Sigmoid colon (tissue), 4 donors: Measurements from ENCODE around the gene SLF2.

ENCODE experiments used
- POLR2A ChIP-seq, 2 donors: fragments of 450-650 bp; IDR thresholded peaks; one replicate each; pipeline ENCODE4 v1.6.1; 2016; ENCODE audit warnings: antibody characterized with exemption in 2 of 2, mild to moderate bottlenecking in 2 of 2, moderate library complexity in 2 of 2
- POLR2AphosphoS5 ChIP-seq, 4 donors: sonication (generic); formaldehyde crosslinking; IDR thresholded peaks; one replicate each; pipeline ENCODE4 v1.6.1; 2017; ENCODE audit warnings: antibody characterized with exemption in 4 of 4
- TF ChIP-seq, protein P1 (sequence below), 4 experiments: fragments of 450-650 bp in 3 of 4; fragments of 200-600 bp in 1 of 4; IDR thresholded peaks; one replicate each; pipeline ENCODE4 v1.5.1; 2016 to 2019; ENCODE audit warnings: antibody characterized with exemption in 4 of 4, mild to moderate bottlenecking in 3 of 4, moderate library complexity in 2 of 4

DNA sequence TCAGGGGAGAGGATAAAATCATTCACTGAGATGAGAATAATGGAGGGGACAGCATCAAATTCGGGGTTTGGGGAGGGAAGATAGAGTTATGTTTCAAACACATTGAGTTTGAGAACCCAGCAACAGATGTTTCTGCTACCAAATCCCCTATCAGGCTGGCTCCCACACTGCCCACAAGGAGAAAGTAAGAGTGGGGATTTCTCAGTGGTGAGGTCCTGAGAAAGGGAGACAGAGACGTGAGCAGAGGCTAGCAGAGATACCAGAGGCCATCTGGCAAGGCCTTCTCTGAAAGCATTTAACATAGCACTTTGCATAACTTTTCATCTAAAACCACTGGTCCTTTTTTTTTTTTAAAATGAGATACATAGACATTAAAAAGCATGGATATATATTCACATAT lies 7.8 kb upstream of the SLF2 start:
- TF ChIP-seq POLR2A (IDR thresholded peaks at IDR 0.05) (no peak), POLR2AphosphoS5 (IDR thresholded peaks at IDR 0.05) (no peak)
- TF ChIP-seq, protein P1, sequence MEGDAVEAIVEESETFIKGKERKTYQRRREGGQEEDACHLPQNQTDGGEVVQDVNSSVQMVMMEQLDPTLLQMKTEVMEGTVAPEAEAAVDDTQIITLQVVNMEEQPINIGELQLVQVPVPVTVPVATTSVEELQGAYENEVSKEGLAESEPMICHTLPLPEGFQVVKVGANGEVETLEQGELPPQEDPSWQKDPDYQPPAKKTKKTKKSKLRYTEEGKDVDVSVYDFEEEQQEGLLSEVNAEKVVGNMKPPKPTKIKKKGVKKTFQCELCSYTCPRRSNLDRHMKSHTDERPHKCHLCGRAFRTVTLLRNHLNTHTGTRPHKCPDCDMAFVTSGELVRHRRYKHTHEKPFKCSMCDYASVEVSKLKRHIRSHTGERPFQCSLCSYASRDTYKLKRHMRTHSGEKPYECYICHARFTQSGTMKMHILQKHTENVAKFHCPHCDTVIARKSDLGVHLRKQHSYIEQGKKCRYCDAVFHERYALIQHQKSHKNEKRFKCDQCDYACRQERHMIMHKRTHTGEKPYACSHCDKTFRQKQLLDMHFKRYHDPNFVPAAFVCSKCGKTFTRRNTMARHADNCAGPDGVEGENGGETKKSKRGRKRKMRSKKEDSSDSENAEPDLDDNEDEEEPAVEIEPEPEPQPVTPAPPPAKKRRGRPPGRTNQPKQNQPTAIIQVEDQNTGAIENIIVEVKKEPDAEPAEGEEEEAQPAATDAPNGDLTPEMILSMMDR (IDR thresholded peaks at IDR 0.05) = no peak
